HepG2 (cell line): Measurements from ENCODE around the gene SYNE1.

ENCODE experiments used
- ATF1 ChIP-seq: IDR thresholded peaks from 2 replicates; pipeline ENCODE4 v1.6.1; 2016; ENCODE audit warnings: mild to moderate bottlenecking, control low read depth
- EP300 ChIP-seq, 3 experiments: sonication (generic) in 1 of 3; formaldehyde crosslinking in 1 of 3; IDR thresholded peaks; 2 replicates each; pipeline versions ENCODE4 v1.5.1 to v1.6.1; 2011 to 2020; ENCODE audit warnings: low read depth in 2 of 3, low read length in 2 of 3, borderline replicate concordance in 1 of 3, improper control_type of control experiment in 1 of 3, mild to moderate bottlenecking in 1 of 3, missing genetic modification reagents in 1 of 3, moderate library complexity in 1 of 3
- POLR2A ChIP-seq, 2 experiments: IDR thresholded peaks; 2 replicates each; pipeline ENCODE4 v1.6.1; 2011; ENCODE audit warnings: low read depth in 2 of 2, low read length in 2 of 2, mild to moderate bottlenecking in 1 of 2, moderate library complexity in 1 of 2; ENCODE audit not compliant: insufficient read depth in 1 of 2
- RXRA ChIP-seq: sonication (generic); formaldehyde crosslinking; IDR thresholded peaks from 2 replicates; pipeline ENCODE4 v1.5.1; 2020; ENCODE audit warnings: missing genetic modification reagents
- ZNF12 ChIP-seq: sonication (generic); formaldehyde crosslinking; IDR thresholded peaks from 2 replicates; pipeline ENCODE4 v1.5.0; 2020; ENCODE audit warnings: missing genetic modification reagents
- ZNF224 ChIP-seq: sonication (generic); formaldehyde crosslinking; IDR thresholded peaks from 2 replicates; pipeline ENCODE4 v1.5.0; 2020; ENCODE audit warnings: mild to moderate bottlenecking, missing genetic modification reagents
- TF ChIP-seq, protein P1 (sequence below): sonication (generic); formaldehyde crosslinking; IDR thresholded peaks from 2 replicates; pipeline ENCODE4 v1.5.0; 2020; ENCODE audit warnings: mild to moderate bottlenecking, missing genetic modification reagents, moderate library complexity
- TF ChIP-seq, protein P2 (sequence below), 2 experiments: IDR thresholded peaks; 2 replicates each; pipeline ENCODE4 v1.6.1; 2011 to 2012; ENCODE audit warnings: low read length in 2 of 2, borderline replicate concordance in 1 of 2, low read depth in 1 of 2, mild to moderate bottlenecking in 1 of 2, moderate library complexity in 1 of 2
- TF ChIP-seq, protein P3 (sequence below): sonication (generic); formaldehyde crosslinking; IDR thresholded peaks from 2 replicates; pipeline ENCODE4 v1.4.0; 2020; ENCODE audit warnings: missing genetic modification reagents
- TF ChIP-seq, protein P4 (sequence below): IDR thresholded peaks from 2 replicates; pipeline ENCODE4 v1.6.1; 2016; ENCODE audit warnings: missing compliant biosample characterization, missing genetic modification reagents, borderline replicate concordance
- TF ChIP-seq, protein P5 (sequence below): sonication (generic); IDR thresholded peaks from 2 replicates; pipeline ENCODE4 v1.6.1; 2016; ENCODE audit warnings: low read depth, borderline replicate concordance

DNA sequence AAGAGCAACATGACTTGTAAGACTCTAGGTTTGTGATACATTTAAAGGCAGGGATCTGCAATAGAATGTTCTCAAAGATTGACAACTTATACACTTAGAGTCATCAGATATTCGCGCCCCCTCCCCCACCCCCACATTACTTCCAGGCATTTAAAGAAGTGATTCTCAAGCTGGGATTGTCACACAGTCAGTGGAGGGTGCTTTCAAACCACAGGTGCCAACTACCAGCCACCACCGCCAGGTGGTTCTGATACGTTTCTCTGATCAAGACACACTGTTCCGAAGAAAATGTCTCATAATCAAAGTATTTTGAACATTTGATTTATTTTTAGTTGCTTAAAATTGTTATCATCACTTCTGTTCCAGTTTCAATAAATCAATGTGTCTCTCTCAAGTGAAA lies 472.2 kb downstream of the SYNE1 start:
- TF ChIP-seq, protein P1, sequence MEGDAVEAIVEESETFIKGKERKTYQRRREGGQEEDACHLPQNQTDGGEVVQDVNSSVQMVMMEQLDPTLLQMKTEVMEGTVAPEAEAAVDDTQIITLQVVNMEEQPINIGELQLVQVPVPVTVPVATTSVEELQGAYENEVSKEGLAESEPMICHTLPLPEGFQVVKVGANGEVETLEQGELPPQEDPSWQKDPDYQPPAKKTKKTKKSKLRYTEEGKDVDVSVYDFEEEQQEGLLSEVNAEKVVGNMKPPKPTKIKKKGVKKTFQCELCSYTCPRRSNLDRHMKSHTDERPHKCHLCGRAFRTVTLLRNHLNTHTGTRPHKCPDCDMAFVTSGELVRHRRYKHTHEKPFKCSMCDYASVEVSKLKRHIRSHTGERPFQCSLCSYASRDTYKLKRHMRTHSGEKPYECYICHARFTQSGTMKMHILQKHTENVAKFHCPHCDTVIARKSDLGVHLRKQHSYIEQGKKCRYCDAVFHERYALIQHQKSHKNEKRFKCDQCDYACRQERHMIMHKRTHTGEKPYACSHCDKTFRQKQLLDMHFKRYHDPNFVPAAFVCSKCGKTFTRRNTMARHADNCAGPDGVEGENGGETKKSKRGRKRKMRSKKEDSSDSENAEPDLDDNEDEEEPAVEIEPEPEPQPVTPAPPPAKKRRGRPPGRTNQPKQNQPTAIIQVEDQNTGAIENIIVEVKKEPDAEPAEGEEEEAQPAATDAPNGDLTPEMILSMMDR = no peak
- TF ChIP-seq ZNF224 (CRISPR knock-in tag) (no peak), ZNF12 (no peak), POLR2A (IDR thresholded peaks at IDR 0.05; ENCODE audit: insufficient read depth in 1 of 2, low read depth in 2 of 2, low read length in 2 of 2) (no peak), RXRA (CRISPR knock-in tag) (no peak), ATF1 (CRISPR knock-in tag) (no peak), EP300 (IDR thresholded peaks at IDR 0.05; ENCODE audit: low read depth in 2 of 2, low read length in 2 of 2) (no peak), EP300 (CRISPR knock-in tag; IDR thresholded peaks at IDR 0.05; ENCODE audit: borderline replicate concordance) (no peak)
- TF ChIP-seq, protein P2, sequence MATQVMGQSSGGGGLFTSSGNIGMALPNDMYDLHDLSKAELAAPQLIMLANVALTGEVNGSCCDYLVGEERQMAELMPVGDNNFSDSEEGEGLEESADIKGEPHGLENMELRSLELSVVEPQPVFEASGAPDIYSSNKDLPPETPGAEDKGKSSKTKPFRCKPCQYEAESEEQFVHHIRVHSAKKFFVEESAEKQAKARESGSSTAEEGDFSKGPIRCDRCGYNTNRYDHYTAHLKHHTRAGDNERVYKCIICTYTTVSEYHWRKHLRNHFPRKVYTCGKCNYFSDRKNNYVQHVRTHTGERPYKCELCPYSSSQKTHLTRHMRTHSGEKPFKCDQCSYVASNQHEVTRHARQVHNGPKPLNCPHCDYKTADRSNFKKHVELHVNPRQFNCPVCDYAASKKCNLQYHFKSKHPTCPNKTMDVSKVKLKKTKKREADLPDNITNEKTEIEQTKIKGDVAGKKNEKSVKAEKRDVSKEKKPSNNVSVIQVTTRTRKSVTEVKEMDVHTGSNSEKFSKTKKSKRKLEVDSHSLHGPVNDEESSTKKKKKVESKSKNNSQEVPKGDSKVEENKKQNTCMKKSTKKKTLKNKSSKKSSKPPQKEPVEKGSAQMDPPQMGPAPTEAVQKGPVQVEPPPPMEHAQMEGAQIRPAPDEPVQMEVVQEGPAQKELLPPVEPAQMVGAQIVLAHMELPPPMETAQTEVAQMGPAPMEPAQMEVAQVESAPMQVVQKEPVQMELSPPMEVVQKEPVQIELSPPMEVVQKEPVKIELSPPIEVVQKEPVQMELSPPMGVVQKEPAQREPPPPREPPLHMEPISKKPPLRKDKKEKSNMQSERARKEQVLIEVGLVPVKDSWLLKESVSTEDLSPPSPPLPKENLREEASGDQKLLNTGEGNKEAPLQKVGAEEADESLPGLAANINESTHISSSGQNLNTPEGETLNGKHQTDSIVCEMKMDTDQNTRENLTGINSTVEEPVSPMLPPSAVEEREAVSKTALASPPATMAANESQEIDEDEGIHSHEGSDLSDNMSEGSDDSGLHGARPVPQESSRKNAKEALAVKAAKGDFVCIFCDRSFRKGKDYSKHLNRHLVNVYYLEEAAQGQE (IDR thresholded peaks at IDR 0.05; ENCODE audit: borderline replicate concordance in 1 of 2, low read depth in 1 of 2, low read length in 2 of 2) = no peak
- TF ChIP-seq, protein P3, sequence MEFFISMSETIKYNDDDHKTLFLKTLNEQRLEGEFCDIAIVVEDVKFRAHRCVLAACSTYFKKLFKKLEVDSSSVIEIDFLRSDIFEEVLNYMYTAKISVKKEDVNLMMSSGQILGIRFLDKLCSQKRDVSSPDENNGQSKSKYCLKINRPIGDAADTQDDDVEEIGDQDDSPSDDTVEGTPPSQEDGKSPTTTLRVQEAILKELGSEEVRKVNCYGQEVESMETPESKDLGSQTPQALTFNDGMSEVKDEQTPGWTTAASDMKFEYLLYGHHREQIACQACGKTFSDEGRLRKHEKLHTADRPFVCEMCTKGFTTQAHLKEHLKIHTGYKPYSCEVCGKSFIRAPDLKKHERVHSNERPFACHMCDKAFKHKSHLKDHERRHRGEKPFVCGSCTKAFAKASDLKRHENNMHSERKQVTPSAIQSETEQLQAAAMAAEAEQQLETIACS = no peak
- TF ChIP-seq, protein P4, sequence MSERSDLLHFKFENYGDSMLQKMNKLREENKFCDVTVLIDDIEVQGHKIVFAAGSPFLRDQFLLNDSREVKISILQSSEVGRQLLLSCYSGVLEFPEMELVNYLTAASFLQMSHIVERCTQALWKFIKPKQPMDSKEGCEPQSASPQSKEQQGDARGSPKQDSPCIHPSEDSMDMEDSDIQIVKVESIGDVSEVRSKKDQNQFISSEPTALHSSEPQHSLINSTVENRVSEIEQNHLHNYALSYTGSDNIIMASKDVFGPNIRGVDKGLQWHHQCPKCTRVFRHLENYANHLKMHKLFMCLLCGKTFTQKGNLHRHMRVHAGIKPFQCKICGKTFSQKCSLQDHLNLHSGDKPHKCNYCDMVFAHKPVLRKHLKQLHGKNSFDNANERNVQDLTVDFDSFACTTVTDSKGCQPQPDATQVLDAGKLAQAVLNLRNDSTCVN (CRISPR knock-in tag) = no peak
- TF ChIP-seq, protein P5, sequence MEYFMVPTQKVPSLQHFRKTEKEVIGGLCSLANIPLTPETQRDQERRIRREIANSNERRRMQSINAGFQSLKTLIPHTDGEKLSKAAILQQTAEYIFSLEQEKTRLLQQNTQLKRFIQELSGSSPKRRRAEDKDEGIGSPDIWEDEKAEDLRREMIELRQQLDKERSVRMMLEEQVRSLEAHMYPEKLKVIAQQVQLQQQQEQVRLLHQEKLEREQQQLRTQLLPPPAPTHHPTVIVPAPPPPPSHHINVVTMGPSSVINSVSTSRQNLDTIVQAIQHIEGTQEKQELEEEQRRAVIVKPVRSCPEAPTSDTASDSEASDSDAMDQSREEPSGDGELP = no peak
